ENCODE results near the gene MMP25.

GRCh38 chr16:3049921-3050481, 3.6 kb downstream of the MMP25 start:
- TF ChIP-seq CTCF (IDR thresholded peaks at IDR 0.05): no peak
- no peak for TF ChIP-seq POLR2A (IDR thresholded peaks at IDR 0.05)
